ENCODE data around the gene TMEM138. TPM values are rescaled to one million over a fixed set of nuclear protein-coding genes. Genes with fewer than 3 reads are reported as not detected.

Gene TMEM138
- total and polyA plus RNA-seq, 2 of the 4 experiments (the other 2 are of a cell fraction) = 16.8 to 53.2 TPM

- Histone ChIP-seq H3K27me3 (ENCODE audit: control insufficient read depth, insufficient read depth, low read length) (no peaks in the 10 kb centered on the region), H3K9me1 (ENCODE audit: insufficient read depth, low read length) (peaks cover 5% of the 10 kb centered on the region; the same call in 1 of the 2 replicates), H2AK9ac (replicated peaks; ENCODE audit: low read depth, low read length, poor library complexity) (no peak overlapping the region), H4K20me1 (ENCODE audit: insufficient read depth, low read length) (no peaks in the 10 kb centered on the region), H3K9ac (ENCODE audit: low read depth, low read length) (no peak overlapping the region), H3K4me1 (ENCODE audit: control insufficient read depth, insufficient read depth, low read length) (no peaks in the 10 kb centered on the region), H3K79me1 (ENCODE audit: low read depth in 1 of 2, low read length in 2 of 2) (no peaks in the 10 kb centered on the region), H2BK120ac (ENCODE audit: low read depth, low read length) (no peak overlapping the region), H3K9me3 (ENCODE audit: control insufficient read depth, insufficient read depth, low read length) (no peaks in the 10 kb centered on the region), H3K36me3 (ENCODE audit: control insufficient read depth, insufficient read depth, low read length) (peaks cover 47% of the 10 kb centered on the region), H3K18ac (ENCODE audit: low read depth, low read length) (no peak overlapping the region), H3K4me3 (ENCODE audit: insufficient read depth, low read depth, low read length) (no peak overlapping the region), H3K4ac (ENCODE audit: low read depth, low read length) (no peak overlapping the region), H2AFZ (replicated peaks; ENCODE audit: low read length, poor library complexity) (no peak overlapping the region), H2AK5ac (ENCODE audit: low read depth, low read length) (no peak overlapping the region), H2BK5ac (ENCODE audit: low read depth, low read length, poor library complexity, severe bottlenecking) (no peak overlapping the region), H4K5ac (ENCODE audit: low read depth, low read length) (no peak overlapping the region), H2BK15ac (ENCODE audit: low read depth, low read length) (no peak overlapping the region), H3K27ac (ENCODE audit: insufficient read depth, low read length) (no peak overlapping the region), H3K4me2 (ENCODE audit: low read depth, low read length) (no peak overlapping the region), H2BK20ac (ENCODE audit: low read depth, low read length) (no peak overlapping the region), H3K56ac (ENCODE audit: extremely low read depth, insufficient read depth, low read length) (no peak overlapping the region), H3K23ac (ENCODE audit: low read depth, low read length) (no peak overlapping the region), H4K91ac (ENCODE audit: insufficient read depth, low read depth, low read length) (no peak overlapping the region), H4K8ac (ENCODE audit: low read depth in 2 of 2, low read length in 2 of 2) (no peak overlapping the region), H3K14ac (replicated peaks; ENCODE audit: low read depth, low read length) (no peak overlapping the region)
- dilution Hi-C loops (cut with HindIII; ENCODE audit: low sequenced_read_pairs, unreplicated experiment) = no loop called here
- no peak for DNase-seq
- intact Hi-C loops (cut with micrococcal nuclease) = no loop called here
- 85% methylated on average over 5 of the region's 12 CpGs; no CpG with 5 or more reads in 1 of the 2 experiments for WGBS, 2 experiments (ENCODE audit: extremely low coverage in 2 of 2, insufficient read length in 1 of 2)
- TF ChIP-seq RFX5 (IDR thresholded peaks at IDR 0.05; ENCODE audit: low read depth, low read length) (no peak), FOS (IDR thresholded peaks at IDR 0.05; ENCODE audit: low read depth, low read length) (no peak), NFE2L2 (IDR thresholded peaks at IDR 0.05; ENCODE audit: low read depth, low read length) (no peak), BHLHE40 (IDR thresholded peaks at IDR 0.05; ENCODE audit: low read depth, low read length) (no peak)
- no TSS peak for BruUV-seq (replicated peaks)
- ChIA-PET POLR2A (ENCODE audit: unreplicated experiment) (no interaction called here), CTCF (interaction anchor here (0.5 to 1.1 kb wide), 3 partner anchors 13 to 32 kb away, joined by 3 read pairs; no protein-coding TSS in a partner anchor)
- in situ Hi-C loops (cut with MboI; ENCODE audit: low sequenced_read_pairs) = no loop called here
- no peak for ATAC-seq (ENCODE audit: low read depth)
Measured at GRCh38 chr11:61349189-61349751, 12.9 kb upstream of the TMEM138 start.

Measured in IMR-90 (cell line).